ENCODE results near the gene ANXA1. TPM values are rescaled to one million over a fixed set of nuclear protein-coding genes. Genes with fewer than 3 reads are reported as not detected.
A peak's percentile ranks its signal among the peaks of the same experiment; 100 is the strongest.

The ANXA1 gene
- total RNA-seq, 1 experiment from 2014 or later = 486 TPM

DNA sequence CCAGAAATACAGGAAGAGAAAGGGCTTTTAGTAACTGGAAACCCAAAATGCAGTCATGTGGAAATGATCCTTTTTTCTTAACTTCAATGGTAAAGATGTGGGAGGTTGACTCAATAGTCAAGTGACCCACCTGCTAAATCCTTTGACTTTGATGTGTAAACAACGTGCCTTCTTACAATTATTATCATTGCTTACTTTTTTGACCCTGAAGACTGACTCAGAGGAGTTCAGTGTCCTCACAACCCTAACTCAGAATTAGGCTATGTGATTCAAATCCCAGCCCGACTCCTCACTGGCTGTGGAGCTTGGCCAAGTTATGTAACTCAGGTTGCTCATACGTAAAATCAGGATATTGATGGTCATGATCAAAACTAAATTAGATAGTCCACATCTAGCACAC lies 27.9 kb downstream of the ANXA1 start:
- Histone ChIP-seq H3K4me3 (replicated peaks in 1 of 2; ENCODE audit: low read depth in 1 of 2, low read length in 2 of 2) (peak overlapping the region in 1 of 2 experiments; percentile 8; a peak in 1 of 4 replicates), H4K20me1 (ENCODE audit: insufficient read depth) (no peaks in the 10 kb centered on the region), H3K4me2 (ENCODE audit: low read length) (peak overlapping the region; percentile 68), H3K4me1 (ENCODE audit: control insufficient read depth in 1 of 2, insufficient read depth in 2 of 2, low read length in 2 of 2) (peaks cover 41 to 62% of the 10 kb centered on the region in 2 experiments), H3K79me2 (ENCODE audit: insufficient read depth, low read length) (no peaks in the 10 kb centered on the region), H2AFZ (ENCODE audit: low read depth, low read length, poor library complexity, severe bottlenecking) (peak overlapping the region; percentile 84), H3K27ac (ENCODE audit: low read depth, low read length) (peak overlapping the region; percentile 34; the same call in 1 of the 2 replicates), H3K9ac (ENCODE audit: low read length) (peak overlapping the region; percentile 4), H3K36me3 (ENCODE audit: control insufficient read depth in 1 of 2, insufficient read depth in 2 of 2, low read length in 2 of 2) (no peaks in the 10 kb centered on the region), H3K9me2 (ENCODE audit: insufficient read depth) (no peaks in the 10 kb centered on the region; the same call in 1 of the 2 replicates), H3K9me3 (ENCODE audit: control insufficient read depth in 1 of 2, insufficient read depth in 1 of 2, low read depth in 1 of 2, low read length in 2 of 2) (no peaks in the 10 kb centered on the region), H3K27me3 (ENCODE audit: insufficient read depth, low read length) (no peaks in the 10 kb centered on the region)
- CTCF ChIA-PET = interaction anchor here (1.0 to 4.8 kb wide), 4 partner anchors 20 to 322 kb away, joined by 3 to 25 read pairs (median 14); no protein-coding TSS in a partner anchor
- intact Hi-C loops (cut with micrococcal nuclease) = no loop called here
- peak; percentile 69 for DNase-seq (ENCODE audit: low read depth, low spot score)
- RAD21 ChIA-PET (ENCODE audit: low non-redundant PET in 1 of 2, low total read pairs in 2 of 2, uncharacterized antibody in 2 of 2, unreplicated experiment in 2 of 2) = interaction anchor here (1.0 to 1.9 kb wide), 2 partner anchors 72 kb away, joined by 5 to 8 read pairs; no protein-coding TSS in a partner anchor
- TF ChIP-seq RAD21 (IDR thresholded peaks at IDR 0.05; ENCODE audit: low read depth) (peak; percentile 23; the same call in 1 of the 2 replicates), CEBPB (IDR thresholded peaks at IDR 0.05; ENCODE audit: low read depth) (peak; percentile 29; the same call in 1 of the 2 replicates), FOSL1 (IDR thresholded peaks at IDR 0.05; ENCODE audit: low read depth) (peak; percentile 47), EGR1 (IDR thresholded peaks at IDR 0.05; ENCODE audit: low read depth) (peak; percentile 39; the same call in 1 of the 2 replicates), POLR2AphosphoS5 (IDR thresholded peaks at IDR 0.05; ENCODE audit: low read depth, low read length) (no peak), CBX3 (IDR thresholded peaks at IDR 0.05; ENCODE audit: low read depth) (peak; percentile 43; the same call in 1 of the 2 replicates), JUND (IDR thresholded peaks at IDR 0.05) (peak; percentile 41; the same call in 1 of the 2 replicates), SP1 (IDR thresholded peaks at IDR 0.05; ENCODE audit: low read depth) (no peak), SIN3A (IDR thresholded peaks at IDR 0.05; ENCODE audit: low read depth) (no peak; the same call in 1 of the 2 replicates), TCF7L2 (IDR thresholded peaks at IDR 0.05; ENCODE audit: borderline replicate concordance, extremely low read depth, insufficient read depth, insufficient read length) (peak; percentile 75)
- TF ChIP-seq, protein P1, sequence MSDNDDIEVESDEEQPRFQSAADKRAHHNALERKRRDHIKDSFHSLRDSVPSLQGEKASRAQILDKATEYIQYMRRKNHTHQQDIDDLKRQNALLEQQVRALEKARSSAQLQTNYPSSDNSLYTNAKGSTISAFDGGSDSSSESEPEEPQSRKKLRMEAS (IDR thresholded peaks at IDR 0.05) = 0 out of 2 replicates have a peak, but pooled peaks have one; percentile 32
- TF ChIP-seq, protein P2, sequence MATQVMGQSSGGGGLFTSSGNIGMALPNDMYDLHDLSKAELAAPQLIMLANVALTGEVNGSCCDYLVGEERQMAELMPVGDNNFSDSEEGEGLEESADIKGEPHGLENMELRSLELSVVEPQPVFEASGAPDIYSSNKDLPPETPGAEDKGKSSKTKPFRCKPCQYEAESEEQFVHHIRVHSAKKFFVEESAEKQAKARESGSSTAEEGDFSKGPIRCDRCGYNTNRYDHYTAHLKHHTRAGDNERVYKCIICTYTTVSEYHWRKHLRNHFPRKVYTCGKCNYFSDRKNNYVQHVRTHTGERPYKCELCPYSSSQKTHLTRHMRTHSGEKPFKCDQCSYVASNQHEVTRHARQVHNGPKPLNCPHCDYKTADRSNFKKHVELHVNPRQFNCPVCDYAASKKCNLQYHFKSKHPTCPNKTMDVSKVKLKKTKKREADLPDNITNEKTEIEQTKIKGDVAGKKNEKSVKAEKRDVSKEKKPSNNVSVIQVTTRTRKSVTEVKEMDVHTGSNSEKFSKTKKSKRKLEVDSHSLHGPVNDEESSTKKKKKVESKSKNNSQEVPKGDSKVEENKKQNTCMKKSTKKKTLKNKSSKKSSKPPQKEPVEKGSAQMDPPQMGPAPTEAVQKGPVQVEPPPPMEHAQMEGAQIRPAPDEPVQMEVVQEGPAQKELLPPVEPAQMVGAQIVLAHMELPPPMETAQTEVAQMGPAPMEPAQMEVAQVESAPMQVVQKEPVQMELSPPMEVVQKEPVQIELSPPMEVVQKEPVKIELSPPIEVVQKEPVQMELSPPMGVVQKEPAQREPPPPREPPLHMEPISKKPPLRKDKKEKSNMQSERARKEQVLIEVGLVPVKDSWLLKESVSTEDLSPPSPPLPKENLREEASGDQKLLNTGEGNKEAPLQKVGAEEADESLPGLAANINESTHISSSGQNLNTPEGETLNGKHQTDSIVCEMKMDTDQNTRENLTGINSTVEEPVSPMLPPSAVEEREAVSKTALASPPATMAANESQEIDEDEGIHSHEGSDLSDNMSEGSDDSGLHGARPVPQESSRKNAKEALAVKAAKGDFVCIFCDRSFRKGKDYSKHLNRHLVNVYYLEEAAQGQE (IDR thresholded peaks at IDR 0.05; ENCODE audit: low read depth) = no peak
- TF ChIP-seq, protein P3, sequence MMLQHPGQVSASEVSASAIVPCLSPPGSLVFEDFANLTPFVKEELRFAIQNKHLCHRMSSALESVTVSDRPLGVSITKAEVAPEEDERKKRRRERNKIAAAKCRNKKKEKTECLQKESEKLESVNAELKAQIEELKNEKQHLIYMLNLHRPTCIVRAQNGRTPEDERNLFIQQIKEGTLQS (IDR thresholded peaks at IDR 0.05) = no peak
- POLR2A ChIA-PET = interaction anchor here (0.6 to 2.0 kb wide), 3 partner anchors 8 to 72 kb away, joined by 3 to 8 read pairs (median 3); no protein-coding TSS in a partner anchor
- ATAC-seq = peak; percentile 63
- no TSS peak for BruUV-seq (replicated peaks)
